ENCODE measurements around the gene CCDC106.
A peak's percentile ranks its signal among the peaks of the same experiment; 100 is the strongest.

Gene CCDC106

GRCh38 chr19:55654868-55655647, 7.0 kb downstream of the CCDC106 start, which contains the start of gene U2AF2 (continued):
- TF ChIP-seq ZNF658 (tag by site-specific recombination; IDR thresholded peaks at IDR 0.05) (no peak), ZFP41 (tag by site-specific recombination; IDR thresholded peaks at IDR 0.05; ENCODE audit: borderline replicate concordance) (no peak), GFI1B (tag by site-specific recombination; IDR thresholded peaks at IDR 0.05) (no peak), ZBTB48 (tag by site-specific recombination; IDR thresholded peaks at IDR 0.05) (no peak)
- TF ChIP-seq, protein P1, sequence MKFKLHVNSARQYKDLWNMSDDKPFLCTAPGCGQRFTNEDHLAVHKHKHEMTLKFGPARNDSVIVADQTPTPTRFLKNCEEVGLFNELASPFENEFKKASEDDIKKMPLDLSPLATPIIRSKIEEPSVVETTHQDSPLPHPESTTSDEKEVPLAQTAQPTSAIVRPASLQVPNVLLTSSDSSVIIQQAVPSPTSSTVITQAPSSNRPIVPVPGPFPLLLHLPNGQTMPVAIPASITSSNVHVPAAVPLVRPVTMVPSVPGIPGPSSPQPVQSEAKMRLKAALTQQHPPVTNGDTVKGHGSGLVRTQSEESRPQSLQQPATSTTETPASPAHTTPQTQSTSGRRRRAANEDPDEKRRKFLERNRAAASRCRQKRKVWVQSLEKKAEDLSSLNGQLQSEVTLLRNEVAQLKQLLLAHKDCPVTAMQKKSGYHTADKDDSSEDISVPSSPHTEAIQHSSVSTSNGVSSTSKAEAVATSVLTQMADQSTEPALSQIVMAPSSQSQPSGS (tag by site-specific recombination; IDR thresholded peaks at IDR 0.05; ENCODE audit: low read depth): no peak

DNA sequence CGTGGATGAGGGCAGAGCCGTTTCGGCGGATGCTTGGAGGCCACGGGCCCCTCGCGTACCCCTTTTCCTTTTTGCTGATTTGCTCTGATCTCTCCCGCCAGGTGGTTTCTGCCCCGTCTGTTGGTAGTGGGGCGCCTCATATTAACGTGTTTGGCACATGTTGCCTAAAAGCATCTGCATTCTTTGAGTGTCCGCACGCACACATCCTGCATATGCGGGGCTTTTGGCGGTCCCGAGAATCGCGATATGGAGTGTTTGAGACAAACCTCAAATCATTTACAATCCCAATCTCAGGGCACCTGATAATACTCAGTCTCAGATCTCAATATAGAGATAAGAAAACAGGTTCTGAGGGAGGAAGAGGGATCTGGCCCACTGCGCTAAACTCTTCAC, 7.6 kb downstream of the CCDC106 start:
- Histone ChIP-seq H3K27ac (ENCODE audit: extremely low read depth, low read depth, low read length) (peak overlapping the region; percentile 100), H3K4me1 (ENCODE audit: control insufficient read depth, insufficient read depth, low read length) (peaks cover 11% of the 10 kb centered on the region), H3K4me3 (ENCODE audit: low read depth, low read length) (peak overlapping the region; percentile 96), H3K36me3 (ENCODE audit: control insufficient read depth in 2 of 2, insufficient read depth in 1 of 2, low read length in 2 of 2) (peaks cover 12 to 59% of the 10 kb centered on the region in 2 experiments), H3K9me3 (ENCODE audit: control insufficient read depth, insufficient read depth, low read depth, low read length) (no peaks in the 10 kb centered on the region)
- ChIA-PET CTCF (interaction anchor here (1.1 to 3.6 kb wide), 3 partner anchors 10 to 154 kb away, joined by 3 to 36 read pairs (median 3); no protein-coding TSS in a partner anchor), POLR2A (interaction anchor here (1.1 to 2.6 kb wide), 4 partner anchors 10 to 19 kb away, joined by 4 to 16 read pairs (median 8); partner anchors contain the start of gene EPN1)
- no peak for TF ChIP-seq BCL11B (tag by site-specific recombination; IDR thresholded peaks at IDR 0.05; ENCODE audit: low read depth)
- TF ChIP-seq KLF17 (tag by site-specific recombination; IDR thresholded peaks at IDR 0.05): no peak
- no peak for TF ChIP-seq ZSCAN30 (tag by site-specific recombination; IDR thresholded peaks at IDR 0.05)
- 0 out of 2 replicates have a peak, but pooled peaks have one; percentile 2 for TF ChIP-seq GLIS1 (tag by site-specific recombination; IDR thresholded peaks at IDR 0.05)
- no peak for TF ChIP-seq ZNF768 (tag by site-specific recombination; IDR thresholded peaks at IDR 0.05)
- TF ChIP-seq ZNF391 (tag by site-specific recombination; IDR thresholded peaks at IDR 0.05; ENCODE audit: borderline replicate concordance, low read depth): peak; percentile 20; the same call in 1 of the 2 replicates
- TF ChIP-seq, protein P1 (tag by site-specific recombination; IDR thresholded peaks at IDR 0.05; ENCODE audit: low read depth): no peak
- TF ChIP-seq ZNF561 (tag by site-specific recombination; IDR thresholded peaks at IDR 0.05; ENCODE audit: borderline replicate concordance): peak; percentile 62; the same call in 1 of the 2 replicates
- TF ChIP-seq RBAK (tag by site-specific recombination; IDR thresholded peaks at IDR 0.05): 0 out of 2 replicates have a peak, but pooled peaks have one; percentile 23
- no peak for TF ChIP-seq ZNF747 (tag by site-specific recombination; IDR thresholded peaks at IDR 0.05)
- TF ChIP-seq SCRT2 (tag by site-specific recombination; IDR thresholded peaks at IDR 0.05): peak; percentile 52
- TF ChIP-seq ZNF366 (tag by site-specific recombination; conservative IDR thresholded peaks at IDR 0.05): 0 out of 2 replicates have a peak, but pooled peaks have one; percentile 1
- TF ChIP-seq ZNF140 (tag by site-specific recombination; IDR thresholded peaks at IDR 0.05): no peak
- peak; percentile 35; the same call in 1 of the 2 replicates for TF ChIP-seq KLF16 (tag by site-specific recombination; IDR thresholded peaks at IDR 0.05)

- H3K9me3 ChIP-seq (ENCODE audit: control insufficient read depth, insufficient read depth, low read depth, low read length): no peaks in the 10 kb centered on the region
- ChIA-PET POLR2A (interaction anchor here (0.5 to 2.6 kb wide), 8 partner anchors 9 to 57 kb away, joined by 4 to 16 read pairs (median 6); partner anchors contain the start of genes CCDC106, EPN1, FIZ1 and ZNF524), CTCF (interaction anchor here (1.1 to 3.6 kb wide), 5 partner anchors 9 to 153 kb away, joined by 3 to 36 read pairs (median 4); no protein-coding TSS in a partner anchor)
- peak overlapping the region; percentile 96 for H3K4me3 ChIP-seq (ENCODE audit: low read depth, low read length)
- H3K27ac ChIP-seq (ENCODE audit: extremely low read depth, low read depth, low read length): peak overlapping the region; percentile 100; the same call in 1 of the 2 replicates
- peaks cover 11% of the 10 kb centered on the region for H3K4me1 ChIP-seq (ENCODE audit: control insufficient read depth, insufficient read depth, low read length)
- peaks cover 21 to 62% of the 10 kb centered on the region in 2 experiments for H3K36me3 ChIP-seq (ENCODE audit: control insufficient read depth in 2 of 2, insufficient read depth in 1 of 2, low read length in 2 of 2)
- TF ChIP-seq ZNF416 (tag by site-specific recombination; IDR thresholded peaks at IDR 0.05) (no peak), ZNF558 (tag by site-specific recombination; IDR thresholded peaks at IDR 0.05) (no peak), ZFP41 (tag by site-specific recombination; IDR thresholded peaks at IDR 0.05; ENCODE audit: borderline replicate concordance) (no peak), ZIC2 (tag by site-specific recombination; IDR thresholded peaks at IDR 0.05) (no peak), ZNF239 (tag by site-specific recombination; IDR thresholded peaks at IDR 0.05) (no peak), ZNF133 (tag by site-specific recombination; IDR thresholded peaks at IDR 0.05) (no peak), GLIS1 (tag by site-specific recombination; IDR thresholded peaks at IDR 0.05) (no peak), MYNN (tag by site-specific recombination; IDR thresholded peaks at IDR 0.05; ENCODE audit: borderline replicate concordance) (no peak)
- TF ChIP-seq, protein P2, sequence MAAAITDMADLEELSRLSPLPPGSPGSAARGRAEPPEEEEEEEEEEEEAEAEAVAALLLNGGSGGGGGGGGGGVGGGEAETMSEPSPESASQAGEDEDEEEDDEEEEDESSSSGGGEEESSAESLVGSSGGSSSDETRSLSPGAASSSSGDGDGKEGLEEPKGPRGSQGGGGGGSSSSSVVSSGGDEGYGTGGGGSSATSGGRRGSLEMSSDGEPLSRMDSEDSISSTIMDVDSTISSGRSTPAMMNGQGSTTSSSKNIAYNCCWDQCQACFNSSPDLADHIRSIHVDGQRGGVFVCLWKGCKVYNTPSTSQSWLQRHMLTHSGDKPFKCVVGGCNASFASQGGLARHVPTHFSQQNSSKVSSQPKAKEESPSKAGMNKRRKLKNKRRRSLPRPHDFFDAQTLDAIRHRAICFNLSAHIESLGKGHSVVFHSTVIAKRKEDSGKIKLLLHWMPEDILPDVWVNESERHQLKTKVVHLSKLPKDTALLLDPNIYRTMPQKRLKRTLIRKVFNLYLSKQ (tag by site-specific recombination; IDR thresholded peaks at IDR 0.05; ENCODE audit: borderline replicate concordance): no peak
- TF ChIP-seq, protein P3, sequence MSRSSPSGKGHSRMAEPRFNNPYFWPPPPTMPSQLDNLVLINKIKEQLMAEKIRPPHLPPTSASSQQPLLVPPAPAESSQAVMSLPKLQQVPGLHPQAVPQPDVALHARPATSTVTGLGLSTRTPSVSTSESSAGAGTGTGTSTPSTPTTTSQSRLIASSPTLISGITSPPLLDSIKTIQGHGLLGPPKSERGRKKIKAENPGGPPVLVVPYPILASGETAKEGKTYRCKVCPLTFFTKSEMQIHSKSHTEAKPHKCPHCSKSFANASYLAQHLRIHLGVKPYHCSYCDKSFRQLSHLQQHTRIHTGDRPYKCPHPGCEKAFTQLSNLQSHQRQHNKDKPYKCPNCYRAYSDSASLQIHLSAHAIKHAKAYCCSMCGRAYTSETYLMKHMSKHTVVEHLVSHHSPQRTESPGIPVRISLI (tag by site-specific recombination; IDR thresholded peaks at IDR 0.05): no peak
These were observed 8.5 kb downstream of the CCDC106 start for GRCh38 chr19:55656552-55656951.
